ENCODE measurements around the gene UEVLD.

UEVLD gene

GRCh38 chr11:18526521-18527296, 61.8 kb downstream of the UEVLD start, which contains the start of gene TSG101:
TSG101 (minus strand) TSS chr11:18526942; CDS start chr11:18526816, 126 bp downstream.
- Histone ChIP-seq H3K4me1 (ENCODE audit: insufficient read depth, low read length, poor library complexity, severe bottlenecking) (peaks cover 28% of the 10 kb centered on the region), H3K9me2 (replicated peaks; ENCODE audit: low read depth, low read length) (no peaks in the 10 kb centered on the region), H3K79me2 (ENCODE audit: insufficient read depth, low read length) (peaks cover 49% of the 10 kb centered on the region), H3K9ac (ENCODE audit: low read depth, low read length, poor library complexity, severe bottlenecking) (peak within 1 kb of the TSS; percentile 84), H3K4me3 (ENCODE audit: low read length, poor library complexity, severe bottlenecking) (peak within 1 kb of the TSS; percentile 90), H3K36me3 (ENCODE audit: insufficient read depth, low read length) (no peaks in the 10 kb centered on the region), H2AFZ (ENCODE audit: low read length) (peak within 1 kb of the TSS; percentile 84), H3F3A (ENCODE audit: low read depth) (peaks cover 7% of the 10 kb centered on the region; the same call in 1 of the 2 replicates), H3K27me3 (ENCODE audit: insufficient read depth, low read length, poor library complexity, severe bottlenecking) (no peaks in the 10 kb centered on the region), H4K20me1 (ENCODE audit: insufficient read depth, low read length, poor library complexity, severe bottlenecking) (peaks cover 6% of the 10 kb centered on the region), H3K4me2 (ENCODE audit: low read depth, low read length, poor library complexity, severe bottlenecking) (peak within 1 kb of the TSS; percentile 95), H3K9me3 (ENCODE audit: insufficient read depth, low read depth, low read length) (no peaks in the 10 kb centered on the region)
- no peak for TF ChIP-seq CTCF (conservative IDR thresholded peaks at IDR 0.05; ENCODE audit: low read length)
- TF ChIP-seq EZH2phosphoT487 (IDR thresholded peaks at IDR 0.05; ENCODE audit: borderline replicate concordance), result no peak

DNA sequence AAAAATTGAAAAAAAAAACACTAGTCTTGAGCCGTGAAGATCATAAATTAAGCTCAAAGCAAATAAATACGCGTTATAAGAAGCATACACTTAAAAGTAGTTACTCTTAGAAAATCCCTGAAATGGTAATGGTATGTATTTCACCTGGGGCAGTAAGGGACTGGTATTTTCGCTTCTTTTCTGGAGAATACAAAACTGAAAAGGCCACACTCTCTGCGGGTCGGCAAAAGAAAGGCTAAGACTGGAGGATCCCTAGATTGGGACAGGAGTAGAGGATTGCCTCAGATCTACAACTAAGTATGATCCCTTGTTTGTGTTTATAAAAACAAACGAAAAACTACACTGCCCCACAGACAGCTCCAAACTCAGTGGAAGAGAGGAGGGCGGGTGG, 62.4 kb downstream of the UEVLD start:
- Histone ChIP-seq H3K9ac (ENCODE audit: low read depth, low read length, poor library complexity, severe bottlenecking) (peak overlapping the region; percentile 84), H3K4me2 (ENCODE audit: low read depth, low read length, poor library complexity, severe bottlenecking) (peak overlapping the region; percentile 88), H3K4me3 (ENCODE audit: low read length, poor library complexity, severe bottlenecking) (peak overlapping the region; percentile 90), H3K9me3 (ENCODE audit: insufficient read depth, low read depth, low read length) (no peaks in the 10 kb centered on the region), H4K20me1 (ENCODE audit: insufficient read depth, low read length, poor library complexity, severe bottlenecking) (peaks cover 6% of the 10 kb centered on the region), H3K79me2 (ENCODE audit: insufficient read depth, low read length) (peaks cover 50% of the 10 kb centered on the region), H3K4me1 (ENCODE audit: insufficient read depth, low read length, poor library complexity, severe bottlenecking) (peaks cover 28% of the 10 kb centered on the region), H3K9me2 (replicated peaks; ENCODE audit: low read depth, low read length) (no peaks in the 10 kb centered on the region), H3K27me3 (ENCODE audit: insufficient read depth, low read length, poor library complexity, severe bottlenecking) (no peaks in the 10 kb centered on the region), H3K36me3 (ENCODE audit: insufficient read depth, low read length) (no peaks in the 10 kb centered on the region), H2AFZ (ENCODE audit: low read length) (peak overlapping the region; percentile 84), H3F3A (ENCODE audit: low read depth) (peaks cover 7% of the 10 kb centered on the region; the same call in 1 of the 2 replicates)
- TF ChIP-seq CTCF (conservative IDR thresholded peaks at IDR 0.05; ENCODE audit: low read length) (no peak), EZH2phosphoT487 (IDR thresholded peaks at IDR 0.05; ENCODE audit: borderline replicate concordance) (no peak)

GRCh38 chr11:18524248-18524647, 64.3 kb downstream of the UEVLD start:
- Histone ChIP-seq H2AFZ (ENCODE audit: low read length) (no peak overlapping the region), H3K9me3 (ENCODE audit: insufficient read depth, low read depth, low read length) (no peaks in the 10 kb centered on the region), H3K9me2 (replicated peaks; ENCODE audit: low read depth, low read length) (no peaks in the 10 kb centered on the region), H3F3A (ENCODE audit: low read depth) (peaks cover 7% of the 10 kb centered on the region; the same call in 1 of the 2 replicates), H3K9ac (ENCODE audit: low read depth, low read length, poor library complexity, severe bottlenecking) (no peak overlapping the region), H3K4me2 (ENCODE audit: low read depth, low read length, poor library complexity, severe bottlenecking) (peak overlapping the region; percentile 44), H3K79me2 (ENCODE audit: insufficient read depth, low read length) (peaks cover 50% of the 10 kb centered on the region), H3K4me3 (ENCODE audit: low read length, poor library complexity, severe bottlenecking) (peak overlapping the region; percentile 29), H3K4me1 (ENCODE audit: insufficient read depth, low read length, poor library complexity, severe bottlenecking) (peaks cover 31% of the 10 kb centered on the region), H4K20me1 (ENCODE audit: insufficient read depth, low read length, poor library complexity, severe bottlenecking) (peaks cover 6% of the 10 kb centered on the region), H3K36me3 (ENCODE audit: insufficient read depth, low read length) (no peaks in the 10 kb centered on the region), H3K27me3 (ENCODE audit: insufficient read depth, low read length, poor library complexity, severe bottlenecking) (no peaks in the 10 kb centered on the region)
- TF ChIP-seq EZH2phosphoT487 (IDR thresholded peaks at IDR 0.05; ENCODE audit: borderline replicate concordance) (no peak), CTCF (conservative IDR thresholded peaks at IDR 0.05; ENCODE audit: low read length) (no peak)

Data from Loucy (cell line).